Body of pancreas (tissue), 4 donors: Measurements from ENCODE around the gene GLCCI1.

Experiments
- POLR2A ChIP-seq, 3 donors: fragments of 450-650 bp; IDR thresholded peaks; one replicate each; pipeline ENCODE4 v1.6.1; 2016; ENCODE audit warnings: antibody characterized with exemption in 3 of 3, mild to moderate bottlenecking in 2 of 3
- TF ChIP-seq, protein P1 (sequence below), 7 experiments: fragments of 450-650 bp in 4 of 7; fragments of 200-600 bp in 3 of 7; sonication (generic) in 3 of 7; IDR thresholded peaks; one replicate each; pipeline ENCODE4 v1.5.1; 2016 to 2019; ENCODE audit warnings: antibody characterized with exemption in 7 of 7

DNA sequence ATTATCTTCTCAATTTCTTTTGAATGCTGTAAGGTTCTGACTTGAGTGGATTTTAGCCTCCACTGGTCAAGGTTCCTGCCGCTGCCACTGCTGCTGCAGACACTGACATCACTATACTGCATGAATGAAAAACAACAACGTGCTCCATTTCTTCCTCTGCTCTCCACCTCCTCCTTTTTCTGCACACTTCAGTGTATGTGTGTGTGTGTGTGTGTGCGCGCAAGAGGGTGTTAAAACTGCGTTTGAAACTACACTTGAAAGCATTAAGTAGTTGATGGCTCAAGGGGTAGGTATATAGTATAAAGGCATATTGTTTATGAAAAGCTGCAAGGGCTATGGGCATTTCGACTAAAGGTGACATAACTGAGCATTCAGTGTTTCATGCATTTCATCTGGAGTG lies 3.5 kb downstream of the GLCCI1 start:
- TF ChIP-seq, protein P1, sequence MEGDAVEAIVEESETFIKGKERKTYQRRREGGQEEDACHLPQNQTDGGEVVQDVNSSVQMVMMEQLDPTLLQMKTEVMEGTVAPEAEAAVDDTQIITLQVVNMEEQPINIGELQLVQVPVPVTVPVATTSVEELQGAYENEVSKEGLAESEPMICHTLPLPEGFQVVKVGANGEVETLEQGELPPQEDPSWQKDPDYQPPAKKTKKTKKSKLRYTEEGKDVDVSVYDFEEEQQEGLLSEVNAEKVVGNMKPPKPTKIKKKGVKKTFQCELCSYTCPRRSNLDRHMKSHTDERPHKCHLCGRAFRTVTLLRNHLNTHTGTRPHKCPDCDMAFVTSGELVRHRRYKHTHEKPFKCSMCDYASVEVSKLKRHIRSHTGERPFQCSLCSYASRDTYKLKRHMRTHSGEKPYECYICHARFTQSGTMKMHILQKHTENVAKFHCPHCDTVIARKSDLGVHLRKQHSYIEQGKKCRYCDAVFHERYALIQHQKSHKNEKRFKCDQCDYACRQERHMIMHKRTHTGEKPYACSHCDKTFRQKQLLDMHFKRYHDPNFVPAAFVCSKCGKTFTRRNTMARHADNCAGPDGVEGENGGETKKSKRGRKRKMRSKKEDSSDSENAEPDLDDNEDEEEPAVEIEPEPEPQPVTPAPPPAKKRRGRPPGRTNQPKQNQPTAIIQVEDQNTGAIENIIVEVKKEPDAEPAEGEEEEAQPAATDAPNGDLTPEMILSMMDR (IDR thresholded peaks at IDR 0.05) = no peak
- no peak for TF ChIP-seq POLR2A (IDR thresholded peaks at IDR 0.05)
